ENCODE measurements around the gene DPP6. TPM values are rescaled to one million over a fixed set of nuclear protein-coding genes. Genes with fewer than 3 reads are reported as not detected.

Gene DPP6
- total RNA-seq, 1 donor from 2014 or later, result 0.48 TPM

GRCh38 chr7:154530136-154530535, 477.9 kb downstream of the DPP6 start:
- Mint-ChIP-seq H3K4me3 (ENCODE audit: unreplicated experiment) (no peak overlapping the region), H3K27me3 (ENCODE audit: low read depth, unreplicated experiment) (no peaks in the 10 kb centered on the region), H3K27ac (ENCODE audit: unreplicated experiment) (no peak overlapping the region), H3K4me1 (ENCODE audit: low read depth, unreplicated experiment) (no peaks in the 10 kb centered on the region), H3K36me3 (ENCODE audit: low read depth, unreplicated experiment) (no peaks in the 10 kb centered on the region), H3K9me3 (ENCODE audit: unreplicated experiment) (no peaks in the 10 kb centered on the region)
- no peaks in the 10 kb centered on the region for H3K36me3 ChIP-seq (ENCODE audit: insufficient read depth, low read length)
- TF ChIP-seq CTCF (IDR thresholded peaks at IDR 0.05; ENCODE audit: insufficient read depth, low read depth, low read length), result no peak
- no peak for TF ChIP-seq EZH2 (IDR thresholded peaks at IDR 0.05; ENCODE audit: insufficient read depth, low read length)
- no peaks in the 10 kb centered on the region for H3K79me2 ChIP-seq (ENCODE audit: insufficient read depth, low read length)
- H3K4me1 ChIP-seq (ENCODE audit: insufficient read depth, low read length), result no peaks in the 10 kb centered on the region
- no peak overlapping the region for H3K4me3 ChIP-seq (ENCODE audit: insufficient read depth, low read depth, low read length)
- H3K27ac ChIP-seq (ENCODE audit: low read depth, low read length), result no peak overlapping the region
- no peak overlapping the region for H3K4me2 ChIP-seq (ENCODE audit: low read length)
- no peak overlapping the region for H2AFZ ChIP-seq (ENCODE audit: low read depth, low read length)
- no peaks in the 10 kb centered on the region for H3K9me3 ChIP-seq (ENCODE audit: insufficient read depth, low read depth, low read length)
- no peaks in the 10 kb centered on the region for H3K27me3 ChIP-seq (ENCODE audit: insufficient read depth, low read length)
- H4K20me1 ChIP-seq (ENCODE audit: insufficient read depth, low read length), result no peaks in the 10 kb centered on the region
- DNase-seq (ENCODE audit: low read depth) (no peak), FAIRE-seq (no peak)
- no peak overlapping the region for H3K9ac ChIP-seq (ENCODE audit: low read length)

GRCh38 chr7:154532771-154533170, 480.6 kb downstream of the DPP6 start:
- no peak overlapping the region for H3K4me2 ChIP-seq (ENCODE audit: low read length)
- no peak overlapping the region for H3K4me3 ChIP-seq (ENCODE audit: insufficient read depth, low read depth, low read length)
- Mint-ChIP-seq H3K4me1 (ENCODE audit: low read depth, unreplicated experiment) (no peaks in the 10 kb centered on the region), H3K4me3 (ENCODE audit: unreplicated experiment) (no peak overlapping the region), H3K36me3 (ENCODE audit: low read depth, unreplicated experiment) (no peaks in the 10 kb centered on the region), H3K9me3 (ENCODE audit: unreplicated experiment) (no peaks in the 10 kb centered on the region), H3K27me3 (ENCODE audit: low read depth, unreplicated experiment) (no peaks in the 10 kb centered on the region), H3K27ac (ENCODE audit: unreplicated experiment) (no peak overlapping the region)
- no peaks in the 10 kb centered on the region for H3K27me3 ChIP-seq (ENCODE audit: insufficient read depth, low read length)
- no peaks in the 10 kb centered on the region for H3K36me3 ChIP-seq (ENCODE audit: insufficient read depth, low read length)
- TF ChIP-seq EZH2 (IDR thresholded peaks at IDR 0.05; ENCODE audit: insufficient read depth, low read length) (no peak), CTCF (IDR thresholded peaks at IDR 0.05; ENCODE audit: insufficient read depth, low read depth, low read length) (no peak)
- no peaks in the 10 kb centered on the region for H3K4me1 ChIP-seq (ENCODE audit: insufficient read depth, low read length)
- no peak for DNase-seq (ENCODE audit: low read depth)
- H2AFZ ChIP-seq (ENCODE audit: low read depth, low read length), result no peak overlapping the region
- H3K9me3 ChIP-seq (ENCODE audit: insufficient read depth, low read depth, low read length), result no peaks in the 10 kb centered on the region
- H3K9ac ChIP-seq (ENCODE audit: low read length), result no peak overlapping the region
- no peak for FAIRE-seq
- H3K79me2 ChIP-seq (ENCODE audit: insufficient read depth, low read length), result no peaks in the 10 kb centered on the region
- H3K27ac ChIP-seq (ENCODE audit: low read depth, low read length), result no peak overlapping the region
- no peaks in the 10 kb centered on the region for H4K20me1 ChIP-seq (ENCODE audit: insufficient read depth, low read length)

GRCh38 chr7:154540596-154540995, 488.4 kb downstream of the DPP6 start:
- Histone ChIP-seq H3K4me1 (ENCODE audit: insufficient read depth, low read length) (no peaks in the 10 kb centered on the region), H2AFZ (ENCODE audit: low read depth, low read length) (no peak overlapping the region), H3K79me2 (ENCODE audit: insufficient read depth, low read length) (no peaks in the 10 kb centered on the region), H3K4me2 (ENCODE audit: low read length) (no peak overlapping the region), H3K9ac (ENCODE audit: low read length) (no peak overlapping the region), H3K9me3 (ENCODE audit: insufficient read depth, low read depth, low read length) (no peaks in the 10 kb centered on the region), H4K20me1 (ENCODE audit: insufficient read depth, low read length) (no peaks in the 10 kb centered on the region), H3K36me3 (ENCODE audit: insufficient read depth, low read length) (no peaks in the 10 kb centered on the region), H3K27me3 (ENCODE audit: insufficient read depth, low read length) (no peaks in the 10 kb centered on the region), H3K4me3 (ENCODE audit: insufficient read depth, low read depth, low read length) (no peak overlapping the region), H3K27ac (ENCODE audit: low read depth, low read length) (no peak overlapping the region)
- H3K36me3 Mint-ChIP-seq (ENCODE audit: low read depth, unreplicated experiment), result no peaks in the 10 kb centered on the region
- peaks cover 4% of the 10 kb centered on the region for H3K4me1 Mint-ChIP-seq (ENCODE audit: low read depth, unreplicated experiment)
- no peak overlapping the region for H3K4me3 Mint-ChIP-seq (ENCODE audit: unreplicated experiment)
- TF ChIP-seq EZH2 (IDR thresholded peaks at IDR 0.05; ENCODE audit: insufficient read depth, low read length) (no peak), CTCF (IDR thresholded peaks at IDR 0.05; ENCODE audit: insufficient read depth, low read depth, low read length) (no peak)
- no peaks in the 10 kb centered on the region for H3K9me3 Mint-ChIP-seq (ENCODE audit: unreplicated experiment)
- H3K27me3 Mint-ChIP-seq (ENCODE audit: low read depth, unreplicated experiment), result no peaks in the 10 kb centered on the region
- no peak overlapping the region for H3K27ac Mint-ChIP-seq (ENCODE audit: unreplicated experiment)
- DNase-seq (ENCODE audit: low read depth), result no peak
- no peak for FAIRE-seq
